K562 (cell line): ENCODE results near the gene HPS5. TPM values are rescaled to one million over a fixed set of nuclear protein-coding genes. Genes with fewer than 3 reads are reported as not detected.

Experiments used
- CAMTA2 ChIP-seq: fragments of 250-450 bp; sonication (Bioruptor Pico); conservative IDR thresholded peaks from 2 replicates; pipeline ENCODE4 v1.5.1; 2022
- CBX1 ChIP-seq: sonication (generic); IDR thresholded peaks from 2 replicates; pipeline ENCODE4 v1.6.1; 2016; ENCODE audit warnings: antibody characterized with exemption, low read depth, mild to moderate bottlenecking
- ELF1 ChIP-seq: fragments of 200-800 bp; sonication (Bioruptor generic); IDR thresholded peaks from 2 replicates; pipeline ENCODE4 v1.6.1; 2016; ENCODE audit warnings: missing genetic modification characterization, missing compliant biosample characterization
- LEF1 ChIP-seq: fragments of 450-650 bp; IDR thresholded peaks from 2 replicates; pipeline ENCODE4 v1.6.1; 2016; ENCODE audit warnings: mild to moderate bottlenecking
- NFE2 ChIP-seq: IDR thresholded peaks from 2 replicates; pipeline ENCODE4 v1.6.1; 2014; ENCODE audit warnings: antibody characterized with exemption, low read depth
- POLR2AphosphoS2 ChIP-seq: IDR thresholded peaks from 2 replicates; pipeline ENCODE4 v1.6.1; 2012; ENCODE audit warnings: low read length, improper control_type of control experiment
- PTTG1 ChIP-seq: fragments of 450-650 bp; IDR thresholded peaks from 2 replicates; pipeline ENCODE4 v1.6.1; 2016; ENCODE audit warnings: low read depth, mild to moderate bottlenecking, missing genetic modification characterization, missing compliant biosample characterization
- PURB ChIP-seq: sonication (generic); formaldehyde crosslinking; IDR thresholded peaks from 2 replicates; pipeline ENCODE4 v1.9.0; 2021; ENCODE audit warnings: low read depth, mild to moderate bottlenecking, missing genetic modification reagents
- SIN3B ChIP-seq: fragments of 450-650 bp; IDR thresholded peaks from 2 replicates; pipeline ENCODE4 v1.6.1; 2017; ENCODE audit warnings: low read depth, mild to moderate bottlenecking, moderate library complexity
- XRCC5 ChIP-seq: fragments of 200-400 bp; formaldehyde crosslinking; IDR thresholded peaks from 2 replicates; pipeline ENCODE4 v1.6.1; 2017; ENCODE audit warnings: low read depth, mild to moderate bottlenecking, low read length
- ZKSCAN3 ChIP-seq: fragments of 250-450 bp; sonication (Bioruptor Pico); IDR thresholded peaks from 2 replicates; pipeline ENCODE4 v1.4.0; 2020
- ZNF239 ChIP-seq: fragments of 250-450 bp; sonication (Bioruptor Pico); IDR thresholded peaks from 2 replicates; pipeline ENCODE4 v1.4.0; 2020; ENCODE audit warnings: mild to moderate bottlenecking
- ZNF282 ChIP-seq: sonication (generic); formaldehyde crosslinking; IDR thresholded peaks from 2 replicates; pipeline ENCODE4 v1.8.1; 2023; ENCODE audit warnings: missing genetic modification reagents
- ZNF584 ChIP-seq: fragments of 200-800 bp; sonication (Bioruptor generic); IDR thresholded peaks from 2 replicates; pipeline ENCODE4 v1.6.1; 2016; ENCODE audit warnings: low read depth, mild to moderate bottlenecking, missing genetic modification characterization, missing compliant biosample characterization
- ZNF830 ChIP-seq: fragments of 250-450 bp; sonication (Bioruptor Pico); IDR thresholded peaks from 2 replicates; pipeline ENCODE4 v1.5.0; 2021; ENCODE audit warnings: mild to moderate bottlenecking
- polyA plus RNA-seq, 8 experiments: library from polyadenylated mRNA; depleted of rRNA in 4 of 8; stranded (reverse) in 5 of 8; unstranded in 3 of 8; fragments of >200 nt; fragmentation: Nextera tagmentation in 2 of 8; fragmentation: Illumina TruSeq in 1 of 8; extraction: Ambion mirVana in 2 of 8; extraction: Trizol in 1 of 8; gene quantifications; 2 replicates each; pipeline versions ENCODE4 v1.2.1 to v1.2.3, GENCODE V29; 2011 to 2014; ENCODE audit warnings: inconsistent platforms in 1 of 8, missing spikeins in 1 of 8
- total RNA-seq, 7 experiments: library from RNA; depleted of rRNA in 6 of 7; stranded (reverse); fragments of >200 nt in 6 of 7; fragmentation: Illumina TruSeq in 2 of 7; extraction: Trizol in 2 of 7; gene quantifications; 2 replicates each; pipeline versions ENCODE4 v1.2.1 to v1.2.3, GENCODE V29; 2011 to 2021; ENCODE audit warnings: low replicate concordance in 1 of 7
- TF ChIP-seq, protein P1 (sequence below): fragments of 250-450 bp; sonication (Bioruptor Pico); IDR thresholded peaks from 2 replicates; pipeline ENCODE4 v1.8.0; 2022; ENCODE audit warnings: moderate library complexity, mild to moderate bottlenecking, inconsistent platforms
- TF ChIP-seq, protein P2 (sequence below): fragments of 250-450 bp; sonication (Bioruptor Pico); IDR thresholded peaks from 2 replicates; pipeline ENCODE4 v1.5.0; 2021
- TF ChIP-seq, protein P3 (sequence below): sonication (generic); formaldehyde crosslinking; IDR thresholded peaks from 2 replicates; pipeline ENCODE4 v1.8.0; 2022; ENCODE audit warnings: missing genetic modification reagents, mild to moderate bottlenecking, moderate library complexity, borderline replicate concordance
- TF ChIP-seq, protein P4 (sequence below): sonication (generic); formaldehyde crosslinking; IDR thresholded peaks from 2 replicates; pipeline ENCODE4 v1.9.0; 2022; ENCODE audit warnings: mild to moderate bottlenecking, missing genetic modification reagents
- TF ChIP-seq, protein P5 (sequence below): fragments of 450-650 bp; formaldehyde crosslinking; IDR thresholded peaks from 2 replicates; pipeline ENCODE4 v1.4.0; 2020; ENCODE audit warnings: mild to moderate bottlenecking, moderate library complexity
- TF ChIP-seq, protein P6 (sequence below): fragments of 250-450 bp; sonication (Bioruptor Pico); IDR thresholded peaks from 2 replicates; pipeline ENCODE4 v1.8.0; 2021; ENCODE audit warnings: mild to moderate bottlenecking, moderate library complexity

The HPS5 gene
- total and polyA plus RNA-seq, 9 of the 15 experiments (the other 6 are each of a cell fraction or from before 2014, with no cell fraction given) = 12.2 to 28.1 (median 16.8) TPM

DNA sequence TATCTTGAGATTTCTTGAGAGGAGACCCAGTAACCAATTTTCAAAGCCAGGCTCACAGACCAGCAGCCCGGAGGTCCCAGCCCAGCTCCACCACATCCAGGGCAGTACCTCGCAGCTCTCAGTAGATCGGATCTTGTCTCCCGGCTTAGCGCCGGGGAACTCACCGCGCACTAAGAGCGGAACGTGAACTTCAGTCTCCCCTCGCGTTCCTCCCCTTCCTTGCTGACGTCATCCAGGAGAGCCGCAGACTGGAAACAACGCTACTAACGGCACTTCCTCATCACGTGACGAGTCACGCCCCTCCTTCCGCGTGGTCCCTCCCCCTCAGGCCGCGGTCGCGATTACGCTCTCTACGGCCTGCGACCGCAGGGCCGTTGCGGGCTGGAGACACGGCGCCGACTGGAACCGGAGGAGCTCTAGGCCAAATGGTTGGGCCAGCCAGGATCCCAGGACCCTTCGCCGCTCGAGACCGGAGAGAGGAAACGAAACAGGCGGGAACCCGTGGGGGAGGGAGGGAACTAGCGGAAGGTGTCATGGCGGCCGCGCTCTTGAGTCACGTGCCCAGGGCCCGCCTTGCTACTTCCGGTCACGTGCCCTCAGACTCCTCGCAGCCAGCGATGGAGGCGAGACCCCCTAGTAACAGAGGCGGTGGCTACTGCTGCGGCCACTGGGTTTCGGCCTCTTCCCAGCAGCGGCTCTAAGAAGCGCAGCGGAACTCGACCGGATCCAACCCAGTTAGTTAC lies at the start of gene HPS5, which contains the start of gene GTF2H1 (continued):
- TF ChIP-seq, protein P1, sequence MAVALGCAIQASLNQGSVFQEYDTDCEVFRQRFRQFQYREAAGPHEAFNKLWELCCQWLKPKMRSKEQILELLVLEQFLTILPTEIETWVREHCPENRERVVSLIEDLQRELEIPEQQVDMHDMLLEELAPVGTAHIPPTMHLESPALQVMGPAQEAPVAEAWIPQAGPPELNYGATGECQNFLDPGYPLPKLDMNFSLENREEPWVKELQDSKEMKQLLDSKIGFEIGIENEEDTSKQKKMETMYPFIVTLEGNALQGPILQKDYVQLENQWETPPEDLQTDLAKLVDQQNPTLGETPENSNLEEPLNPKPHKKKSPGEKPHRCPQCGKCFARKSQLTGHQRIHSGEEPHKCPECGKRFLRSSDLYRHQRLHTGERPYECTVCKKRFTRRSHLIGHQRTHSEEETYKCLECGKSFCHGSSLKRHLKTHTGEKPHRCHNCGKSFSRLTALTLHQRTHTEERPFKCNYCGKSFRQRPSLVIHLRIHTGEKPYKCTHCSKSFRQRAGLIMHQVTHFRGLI (CRISPR knock-in tag) = no peak
- TF ChIP-seq SIN3B = peak; percentile 88
- peak; percentile 99 for TF ChIP-seq ELF1
- TF ChIP-seq XRCC5 = 0 out of 2 replicates have a peak, but pooled peaks have one; percentile 31
- TF ChIP-seq, protein P2, sequence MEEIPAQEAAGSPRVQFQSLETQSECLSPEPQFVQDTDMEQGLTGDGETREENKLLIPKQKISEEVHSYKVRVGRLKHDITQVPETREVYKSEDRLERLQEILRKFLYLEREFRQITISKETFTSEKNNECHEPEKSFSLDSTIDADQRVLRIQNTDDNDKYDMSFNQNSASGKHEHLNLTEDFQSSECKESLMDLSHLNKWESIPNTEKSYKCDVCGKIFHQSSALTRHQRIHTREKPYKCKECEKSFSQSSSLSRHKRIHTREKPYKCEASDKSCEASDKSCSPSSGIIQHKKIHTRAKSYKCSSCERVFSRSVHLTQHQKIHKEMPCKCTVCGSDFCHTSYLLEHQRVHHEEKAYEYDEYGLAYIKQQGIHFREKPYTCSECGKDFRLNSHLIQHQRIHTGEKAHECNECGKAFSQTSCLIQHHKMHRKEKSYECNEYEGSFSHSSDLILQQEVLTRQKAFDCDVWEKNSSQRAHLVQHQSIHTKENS = no peak
- TF ChIP-seq LEF1 = peak; percentile 91
- no peak for TF ChIP-seq CAMTA2 (CRISPR knock-in tag)
- TF ChIP-seq, protein P3, sequence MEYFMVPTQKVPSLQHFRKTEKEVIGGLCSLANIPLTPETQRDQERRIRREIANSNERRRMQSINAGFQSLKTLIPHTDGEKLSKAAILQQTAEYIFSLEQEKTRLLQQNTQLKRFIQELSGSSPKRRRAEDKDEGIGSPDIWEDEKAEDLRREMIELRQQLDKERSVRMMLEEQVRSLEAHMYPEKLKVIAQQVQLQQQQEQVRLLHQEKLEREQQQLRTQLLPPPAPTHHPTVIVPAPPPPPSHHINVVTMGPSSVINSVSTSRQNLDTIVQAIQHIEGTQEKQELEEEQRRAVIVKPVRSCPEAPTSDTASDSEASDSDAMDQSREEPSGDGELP (CRISPR knock-in tag) = peak; percentile 95
- TF ChIP-seq POLR2AphosphoS2 = 0 out of 2 replicates have a peak, but pooled peaks have one; percentile 6
- 0 out of 2 replicates have a peak, but pooled peaks have one; percentile 24 for TF ChIP-seq ZNF584 (CRISPR knock-in tag)
- TF ChIP-seq, protein P4, sequence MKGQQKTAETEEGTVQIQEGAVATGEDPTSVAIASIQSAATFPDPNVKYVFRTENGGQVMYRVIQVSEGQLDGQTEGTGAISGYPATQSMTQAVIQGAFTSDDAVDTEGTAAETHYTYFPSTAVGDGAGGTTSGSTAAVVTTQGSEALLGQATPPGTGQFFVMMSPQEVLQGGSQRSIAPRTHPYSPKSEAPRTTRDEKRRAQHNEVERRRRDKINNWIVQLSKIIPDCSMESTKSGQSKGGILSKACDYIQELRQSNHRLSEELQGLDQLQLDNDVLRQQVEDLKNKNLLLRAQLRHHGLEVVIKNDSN (CRISPR knock-in tag) = peak; percentile 99
- 0 out of 2 replicates have a peak, but pooled peaks have one; percentile 67 for TF ChIP-seq CBX1
- no peak for TF ChIP-seq PTTG1 (tag)
- no peak for TF ChIP-seq ZKSCAN3
- TF ChIP-seq, protein P5, sequence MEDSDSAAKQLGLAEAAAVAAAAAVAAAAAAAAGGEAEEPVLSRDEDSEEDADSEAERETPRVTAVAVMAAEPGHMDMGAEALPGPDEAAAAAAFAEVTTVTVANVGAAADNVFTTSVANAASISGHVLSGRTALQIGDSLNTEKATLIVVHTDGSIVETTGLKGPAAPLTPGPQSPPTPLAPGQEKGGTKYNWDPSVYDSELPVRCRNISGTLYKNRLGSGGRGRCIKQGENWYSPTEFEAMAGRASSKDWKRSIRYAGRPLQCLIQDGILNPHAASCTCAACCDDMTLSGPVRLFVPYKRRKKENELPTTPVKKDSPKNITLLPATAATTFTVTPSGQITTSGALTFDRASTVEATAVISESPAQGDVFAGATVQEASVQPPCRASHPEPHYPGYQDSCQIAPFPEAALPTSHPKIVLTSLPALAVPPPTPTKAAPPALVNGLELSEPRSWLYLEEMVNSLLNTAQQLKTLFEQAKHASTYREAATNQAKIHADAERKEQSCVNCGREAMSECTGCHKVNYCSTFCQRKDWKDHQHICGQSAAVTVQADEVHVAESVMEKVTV (CRISPR knock-in tag) = no peak
- 0 out of 2 replicates have a peak, but pooled peaks have one; percentile 63 for TF ChIP-seq ZNF830 (CRISPR knock-in tag)
- peak; percentile 31; the same call in 1 of the 2 replicates for TF ChIP-seq ZNF239 (CRISPR knock-in tag)
- TF ChIP-seq NFE2 = peak; percentile 60; the same call in 1 of the 2 replicates
- no peak for TF ChIP-seq ZNF282 (CRISPR knock-in tag)
- TF ChIP-seq, protein P6, sequence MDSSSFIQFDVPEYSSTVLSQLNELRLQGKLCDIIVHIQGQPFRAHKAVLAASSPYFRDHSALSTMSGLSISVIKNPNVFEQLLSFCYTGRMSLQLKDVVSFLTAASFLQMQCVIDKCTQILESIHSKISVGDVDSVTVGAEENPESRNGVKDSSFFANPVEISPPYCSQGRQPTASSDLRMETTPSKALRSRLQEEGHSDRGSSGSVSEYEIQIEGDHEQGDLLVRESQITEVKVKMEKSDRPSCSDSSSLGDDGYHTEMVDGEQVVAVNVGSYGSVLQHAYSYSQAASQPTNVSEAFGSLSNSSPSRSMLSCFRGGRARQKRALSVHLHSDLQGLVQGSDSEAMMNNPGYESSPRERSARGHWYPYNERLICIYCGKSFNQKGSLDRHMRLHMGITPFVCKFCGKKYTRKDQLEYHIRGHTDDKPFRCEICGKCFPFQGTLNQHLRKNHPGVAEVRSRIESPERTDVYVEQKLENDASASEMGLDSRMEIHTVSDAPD (CRISPR knock-in tag) = no peak
- no peak for TF ChIP-seq PURB (CRISPR knock-in tag)
